ENCODE measurements around the gene NECAB3.

NECAB3 gene

DNA sequence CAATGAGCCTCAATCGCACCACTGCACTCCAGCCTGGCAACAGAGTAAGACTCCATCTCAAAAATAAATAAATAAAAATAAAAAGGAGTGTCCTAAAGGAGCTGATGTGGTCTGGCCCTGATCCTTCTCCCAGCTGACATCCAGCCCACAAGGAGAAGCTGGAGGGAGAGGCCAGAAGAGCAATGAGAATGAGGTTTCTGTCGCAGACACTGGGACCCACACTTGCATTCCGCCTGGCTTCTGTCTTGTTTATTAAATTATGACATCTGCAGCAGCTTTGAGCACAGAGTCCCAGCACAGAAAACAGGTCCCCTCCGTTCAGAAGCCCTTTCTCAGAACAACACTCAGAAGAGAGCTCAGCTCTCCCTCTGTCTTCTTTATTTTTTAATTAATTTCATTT is 22.2 kb upstream of the NECAB3 start:
- DNase-seq = no peak

DNA sequence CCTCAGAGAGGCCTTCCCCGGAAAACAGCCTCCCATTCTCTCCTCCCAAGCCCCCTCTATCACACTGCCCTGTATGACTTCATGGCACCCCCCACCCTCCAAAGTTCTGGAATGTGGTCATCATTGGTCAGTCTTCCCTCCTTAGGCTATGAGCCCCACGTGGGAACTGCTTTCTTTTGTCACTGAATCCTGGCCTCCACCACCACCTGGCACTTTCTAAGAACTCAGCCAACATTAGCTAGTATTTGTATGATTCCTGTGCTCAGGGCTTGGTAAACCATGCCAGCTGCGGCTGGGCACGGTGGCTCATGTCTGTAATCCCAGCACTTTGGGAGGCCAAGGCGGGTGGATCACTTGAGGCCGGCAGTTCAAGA is 20.4 kb upstream of the NECAB3 start:
- no peak for DNase-seq

DNA sequence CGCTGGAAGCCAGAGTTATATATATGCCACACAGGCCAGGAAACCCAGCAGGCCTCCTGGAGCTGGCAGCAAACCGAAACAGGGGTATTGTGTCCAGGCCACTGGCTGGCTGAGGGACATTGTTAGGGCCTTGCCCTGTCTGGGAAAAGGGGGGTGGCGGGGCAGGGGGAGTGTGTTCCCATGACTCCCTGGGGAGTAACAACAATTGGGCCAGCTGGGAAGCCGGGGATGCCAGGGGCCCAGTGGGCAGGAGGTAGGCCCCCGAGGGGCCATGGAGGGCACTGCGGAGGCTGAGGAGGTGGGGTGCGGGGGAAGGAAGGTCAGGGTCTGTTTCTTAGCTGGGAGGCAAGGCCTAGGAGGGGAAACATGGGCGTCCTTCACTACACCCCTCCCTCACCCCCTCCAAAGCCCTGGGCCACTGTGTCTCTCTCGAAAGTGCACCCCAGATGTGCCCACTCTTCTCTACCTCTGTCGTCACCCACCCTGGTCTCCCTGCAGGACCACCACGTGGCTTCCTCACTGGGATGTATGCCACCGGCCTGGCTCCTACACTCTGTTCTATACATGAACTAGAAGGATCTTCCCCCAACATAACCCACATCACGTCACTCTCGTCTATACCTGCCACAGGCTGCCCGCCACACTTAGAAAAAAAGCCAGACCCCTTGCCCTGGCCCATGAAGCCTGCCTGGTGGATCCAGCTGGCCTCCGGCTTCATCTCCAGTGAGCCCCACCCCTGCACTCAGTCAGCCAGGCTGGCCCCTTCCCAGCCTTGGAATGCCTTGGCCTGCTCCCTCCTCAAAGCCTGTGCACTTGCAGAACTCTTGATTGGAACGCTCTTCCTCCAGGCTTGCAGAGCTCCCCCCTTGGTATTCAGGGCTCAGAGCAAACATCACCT is 19.8 kb upstream of the NECAB3 start:
- no peak for DNase-seq

DNA sequence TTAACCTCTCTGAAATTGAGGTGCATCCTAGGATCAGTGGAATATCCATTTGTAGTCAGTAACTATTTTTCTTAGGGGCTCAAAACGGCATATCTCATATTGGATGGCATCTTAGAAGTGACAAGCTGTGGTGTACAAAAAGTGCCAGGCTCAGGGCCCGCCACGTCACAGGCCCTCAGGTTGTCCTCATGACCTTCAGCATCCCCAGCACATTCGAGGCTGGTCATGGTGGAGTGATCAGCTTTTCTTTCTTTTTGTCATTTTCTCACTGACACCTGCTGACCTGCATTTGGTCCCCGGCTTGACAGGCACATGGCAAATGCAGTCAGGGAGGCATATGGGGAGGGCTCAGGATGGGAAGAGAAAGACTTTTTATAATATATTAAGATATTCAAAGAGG is 19.1 kb upstream of the NECAB3 start:
- DNase-seq = no peak

DNA sequence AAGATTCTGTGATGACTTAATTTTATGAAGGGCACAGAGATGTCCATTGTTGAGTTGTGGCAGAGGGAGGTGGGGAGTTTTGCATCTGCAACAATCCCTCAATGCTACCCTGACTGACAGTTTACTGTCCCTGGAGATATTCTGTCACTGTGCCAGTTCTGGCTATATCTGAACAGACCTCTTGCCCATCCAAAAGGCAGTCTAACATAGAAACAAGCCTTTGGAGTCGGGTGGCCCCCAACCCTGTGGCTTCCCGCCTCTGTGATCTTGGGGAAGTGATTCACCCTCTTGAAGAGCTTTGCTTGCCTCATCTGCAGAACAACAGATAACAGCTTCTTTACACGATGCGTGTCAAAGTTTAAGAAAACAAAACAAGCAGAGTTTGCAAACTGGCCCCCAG is 15.7 kb upstream of the NECAB3 start:
- no peak for DNase-seq

DNA sequence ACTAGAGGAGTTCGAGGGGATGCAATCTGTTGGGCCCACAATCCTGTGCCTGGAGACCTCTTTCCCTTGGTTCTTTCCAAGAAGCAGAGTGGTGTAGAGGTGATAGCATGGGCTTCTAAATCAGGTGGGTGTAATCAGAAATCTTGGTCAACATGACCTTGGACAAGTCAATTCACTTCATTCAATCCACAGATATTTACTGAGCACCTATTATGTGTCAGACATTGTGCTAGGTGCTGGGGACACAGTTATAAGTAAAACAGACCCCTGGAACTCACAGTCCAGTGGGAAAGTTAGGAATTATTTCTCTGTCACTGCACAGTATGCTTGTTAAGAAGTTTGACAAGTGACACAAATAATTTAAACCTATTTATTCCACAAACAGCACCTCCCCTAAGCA is 15.3 kb upstream of the NECAB3 start:
- DNase-seq = no peak

DNA sequence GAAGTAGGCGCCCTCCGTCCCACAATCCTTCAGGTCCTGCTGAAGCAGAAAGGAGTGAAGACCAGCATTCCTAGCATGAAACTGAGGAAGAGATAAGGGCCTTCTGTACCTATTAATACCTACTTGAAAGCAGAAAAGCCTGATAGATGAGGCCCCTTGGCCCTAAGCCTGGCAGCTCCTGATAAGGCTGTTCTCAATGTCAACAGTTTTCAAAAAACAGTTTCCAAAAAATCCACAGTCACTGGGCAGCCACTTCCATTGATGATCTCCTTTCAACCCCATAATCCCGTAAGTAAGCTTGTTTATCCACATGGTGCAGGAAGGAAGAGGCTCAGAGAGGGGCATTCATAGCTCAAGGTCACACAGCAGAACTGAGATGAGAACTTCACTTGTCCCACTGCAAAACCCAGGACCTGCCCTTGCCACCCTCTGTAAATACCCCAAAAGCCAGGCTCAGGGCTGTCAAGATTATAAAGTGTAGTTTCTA is 14.8 kb upstream of the NECAB3 start:
- no peak for DNase-seq

DNA sequence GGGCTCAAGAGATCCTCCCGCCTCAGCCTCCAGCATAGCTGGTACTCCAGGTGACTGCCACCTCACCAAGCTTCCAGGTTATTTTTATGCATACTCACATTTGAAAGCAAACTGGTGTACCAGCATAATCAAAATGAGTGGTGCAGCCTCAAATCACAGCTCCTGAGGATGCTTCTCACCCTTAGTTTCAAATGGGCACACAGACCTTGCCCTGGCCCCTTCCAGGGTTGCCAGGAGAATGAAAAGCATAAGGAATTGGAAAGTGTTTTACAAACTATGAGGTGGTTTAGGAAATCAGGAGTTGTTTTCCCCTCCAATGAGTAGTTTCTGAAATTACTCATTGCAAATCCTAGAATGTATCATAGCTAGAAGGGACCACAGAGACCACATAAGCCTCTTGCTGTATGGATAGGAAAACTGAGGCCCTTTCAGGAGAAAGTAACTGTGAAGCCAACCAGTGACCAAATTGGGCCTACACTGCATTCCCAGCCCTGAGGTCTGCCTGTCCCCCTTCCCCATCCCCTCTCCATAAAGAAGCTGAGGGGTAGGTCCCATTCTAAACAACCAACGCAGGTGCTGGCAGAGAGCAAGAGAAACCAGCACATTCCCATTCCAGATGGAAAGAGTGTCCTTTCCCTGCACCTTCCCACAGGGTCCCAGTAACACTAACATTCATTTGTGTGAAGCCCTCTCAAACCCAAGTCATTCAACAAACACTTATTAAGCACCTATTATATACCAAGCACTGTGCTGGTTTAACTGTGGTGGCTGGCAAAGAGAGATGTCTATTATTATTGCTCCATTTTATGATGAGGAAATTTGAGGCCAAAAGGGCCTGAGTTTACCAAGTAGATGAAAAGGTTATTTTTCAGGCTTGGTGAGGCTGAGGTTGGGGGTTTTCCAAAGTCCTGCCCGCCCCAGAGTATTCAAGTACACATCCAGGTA is 14.0 kb upstream of the NECAB3 start:
- no peak for DNase-seq

DNA sequence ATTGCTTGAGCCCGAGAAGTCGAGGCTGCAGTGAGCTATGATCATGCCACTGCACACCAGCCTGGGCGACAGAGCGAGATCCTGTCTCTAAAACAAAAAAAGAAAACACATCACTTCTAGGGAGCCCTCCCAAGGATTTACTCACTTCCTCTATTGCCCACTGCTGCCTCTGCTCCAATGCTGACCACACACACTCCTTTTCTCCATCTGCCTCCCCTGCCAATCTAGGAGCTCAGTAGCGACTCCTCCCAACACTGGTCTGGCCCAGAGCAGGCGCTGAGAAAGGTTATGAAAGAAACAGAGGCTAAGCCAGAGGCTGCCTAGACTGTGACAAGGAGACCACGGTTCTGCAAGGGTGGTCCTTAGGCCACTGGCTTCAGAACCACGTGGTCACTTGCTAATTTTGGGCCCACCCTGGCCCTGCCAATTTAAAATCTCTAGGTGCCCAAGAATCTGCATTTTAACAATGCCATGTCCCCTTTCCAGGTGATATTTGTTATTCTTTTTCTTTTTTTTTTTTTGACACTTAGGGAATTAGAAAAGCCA is 13.2 kb upstream of the NECAB3 start:
- DNase-seq = no peak

DNA sequence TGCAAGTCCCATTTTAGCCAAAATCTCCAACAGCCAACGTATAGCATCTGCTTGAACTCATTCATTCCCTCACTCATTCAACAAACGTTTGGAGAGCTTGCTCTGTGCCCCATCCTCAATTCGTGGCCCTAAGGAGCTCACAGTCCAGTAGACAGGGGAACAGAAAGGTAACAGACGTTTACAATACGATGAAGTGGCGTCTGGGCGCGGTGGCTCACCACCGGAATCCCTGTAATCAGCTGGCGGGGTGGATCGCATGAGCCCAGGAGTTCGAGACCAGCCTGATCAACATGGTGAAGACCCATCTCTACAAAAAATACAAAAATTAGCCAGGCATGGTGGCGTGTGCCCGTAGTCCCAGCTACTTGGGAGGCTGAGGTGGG is 12.7 kb upstream of the NECAB3 start:
- DNase-seq = no peak

DNA sequence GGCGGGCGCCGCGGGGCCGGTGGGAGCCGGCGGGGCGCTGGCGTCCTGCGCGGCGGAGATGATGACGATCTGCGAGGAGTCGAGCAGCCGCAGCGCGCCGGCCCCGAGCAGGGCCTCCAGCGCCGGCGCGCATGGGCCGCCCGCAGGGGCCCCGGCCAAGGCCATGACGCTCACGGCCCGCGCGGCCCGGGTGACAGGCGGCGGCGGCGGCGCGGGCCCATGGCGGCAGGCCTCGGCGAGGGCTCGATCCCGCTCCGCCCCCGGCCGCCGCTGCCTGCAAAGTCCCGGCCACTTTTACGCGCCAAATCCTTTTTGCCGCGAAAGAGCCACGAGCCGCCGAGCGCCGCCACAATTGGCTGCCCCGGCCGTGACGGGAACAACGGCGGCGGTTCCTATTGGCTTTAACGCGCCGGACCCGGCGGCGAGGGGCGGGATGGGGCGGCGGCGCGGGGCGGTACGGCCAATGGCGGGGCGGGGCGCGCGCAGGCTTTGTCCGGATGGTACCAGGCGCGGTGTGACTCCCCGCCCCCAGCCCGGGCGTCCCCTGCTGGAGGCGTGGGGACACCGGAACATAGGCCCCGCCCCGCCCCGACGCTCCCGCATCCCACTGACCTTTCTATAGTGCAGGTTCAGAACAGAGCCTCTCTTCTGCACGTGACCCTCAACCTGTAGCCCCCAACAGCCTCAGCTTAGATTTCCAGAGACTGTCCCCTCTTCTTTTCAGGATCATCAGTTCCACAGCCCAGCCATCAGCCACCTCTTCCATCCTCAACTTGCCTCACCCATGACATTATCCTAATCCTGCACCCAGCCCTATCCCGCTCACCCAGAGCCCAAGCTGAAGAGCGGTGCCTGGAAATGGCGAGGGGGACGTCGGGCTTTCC is 12.1 kb upstream of the NECAB3 start, which contains the start of gene E2F1:
Gene E2F1 (minus strand): TSS at position 286 of the 884 bp plus-strand sequence. CDS start 121 bp downstream, at position 165.
- DNase-seq = peak; percentile 74

DNA sequence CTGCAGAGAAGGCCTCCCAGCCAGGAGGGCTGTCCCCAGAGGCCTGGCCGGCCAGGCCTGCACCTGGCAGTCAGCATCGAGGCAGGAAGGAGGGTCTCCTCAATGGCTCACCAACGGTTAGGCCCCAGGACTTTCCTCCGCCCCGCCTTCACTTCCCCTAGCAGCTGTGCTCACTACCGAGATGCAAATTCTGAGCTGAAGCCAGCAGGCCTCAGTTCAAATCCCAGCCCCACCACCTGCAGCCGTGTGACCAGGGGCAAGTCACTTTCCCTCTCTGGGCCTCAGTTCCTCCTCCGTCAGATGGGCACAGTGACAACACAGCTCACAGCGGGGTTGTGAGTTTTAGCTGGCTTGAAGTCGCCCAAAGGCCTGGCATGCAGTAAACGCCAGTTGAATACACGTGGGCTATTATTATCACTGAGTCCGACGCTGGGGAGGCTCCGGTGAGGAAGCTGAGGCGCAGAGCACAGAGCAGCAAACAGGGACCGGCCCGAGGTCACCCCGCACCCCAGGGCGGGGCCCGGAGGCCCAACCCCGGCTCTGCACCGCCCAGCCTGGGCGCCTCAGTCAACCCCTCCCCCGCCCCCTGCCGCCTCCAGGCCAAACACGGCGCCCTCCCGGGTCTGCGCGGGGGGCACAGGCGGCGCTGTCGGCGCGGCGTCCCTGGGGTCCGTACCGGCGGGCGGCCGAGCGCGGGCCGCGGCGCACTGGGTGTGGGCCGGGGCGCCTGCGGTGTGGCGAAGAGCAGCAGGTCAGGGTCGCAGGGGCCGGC is 11.3 kb upstream of the NECAB3 start:
- no peak for DNase-seq

DNA sequence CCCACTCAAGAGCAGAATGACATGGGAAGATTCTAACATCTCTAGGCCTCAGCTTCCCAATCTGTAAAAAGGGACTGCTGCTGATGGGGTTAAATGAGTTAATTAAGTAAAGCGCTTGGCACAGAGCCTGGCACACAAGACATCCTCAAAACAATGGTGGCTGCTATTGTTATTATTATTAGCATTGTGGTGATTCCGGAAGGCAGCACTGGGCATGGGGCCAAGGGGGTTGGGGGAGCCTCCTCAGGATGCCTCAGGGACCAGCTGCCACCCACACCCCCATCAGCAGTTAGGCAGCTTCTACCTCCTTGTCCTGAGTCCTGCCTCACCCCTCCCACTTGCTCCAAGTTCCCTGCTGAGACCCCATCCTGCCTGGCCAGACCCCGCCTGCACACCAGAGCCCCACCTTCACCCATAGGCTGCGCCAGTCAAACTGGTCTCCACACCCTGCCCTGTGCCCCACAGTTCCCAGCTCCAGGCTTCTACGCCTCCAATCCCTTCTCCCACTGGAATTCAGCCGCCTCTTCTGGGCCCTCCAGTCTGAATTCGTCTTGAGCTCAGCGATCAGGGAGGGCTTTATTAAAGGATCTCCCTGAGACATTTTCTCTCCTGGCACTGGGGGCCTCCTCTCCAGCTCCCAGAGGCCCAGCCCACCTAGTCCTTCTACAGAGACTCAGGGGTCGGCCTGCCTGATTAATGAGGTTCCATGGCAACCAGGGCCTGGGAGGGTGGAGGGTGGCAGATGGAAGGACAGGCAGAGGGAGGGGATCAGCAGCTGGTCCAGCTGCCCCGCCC is 10.5 kb upstream of the NECAB3 start:
- no peak for DNase-seq

DNA sequence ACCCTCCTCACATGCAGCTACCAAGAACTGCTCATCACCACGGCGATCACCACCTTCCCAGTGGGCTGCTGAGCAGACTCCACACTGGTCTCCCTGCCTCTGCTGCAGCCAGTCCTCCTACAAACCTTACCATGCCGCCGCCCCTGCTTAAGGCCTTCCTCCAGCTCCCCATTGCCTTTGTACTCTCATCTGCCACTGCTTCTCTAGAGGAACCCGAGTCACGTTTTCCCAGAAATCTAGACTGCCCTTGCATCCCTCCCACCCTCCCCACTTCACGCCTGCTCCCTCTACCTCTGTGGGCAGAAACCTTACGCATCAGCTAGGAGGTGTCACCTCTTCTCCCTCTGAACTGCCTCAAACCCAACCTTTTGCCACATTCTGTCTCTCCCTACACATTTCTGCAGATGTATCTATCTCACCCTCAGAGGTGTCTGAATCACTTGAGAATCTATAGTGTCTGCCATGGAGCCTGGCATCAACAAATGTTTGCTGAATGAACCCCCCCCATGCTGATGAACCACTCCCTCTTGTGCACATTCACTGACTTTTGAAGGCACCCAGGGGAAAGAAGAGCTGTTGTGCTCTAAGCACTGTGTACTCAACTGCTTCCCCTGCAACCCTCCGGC is 7.6 kb upstream of the NECAB3 start:
- no peak for DNase-seq

DNA sequence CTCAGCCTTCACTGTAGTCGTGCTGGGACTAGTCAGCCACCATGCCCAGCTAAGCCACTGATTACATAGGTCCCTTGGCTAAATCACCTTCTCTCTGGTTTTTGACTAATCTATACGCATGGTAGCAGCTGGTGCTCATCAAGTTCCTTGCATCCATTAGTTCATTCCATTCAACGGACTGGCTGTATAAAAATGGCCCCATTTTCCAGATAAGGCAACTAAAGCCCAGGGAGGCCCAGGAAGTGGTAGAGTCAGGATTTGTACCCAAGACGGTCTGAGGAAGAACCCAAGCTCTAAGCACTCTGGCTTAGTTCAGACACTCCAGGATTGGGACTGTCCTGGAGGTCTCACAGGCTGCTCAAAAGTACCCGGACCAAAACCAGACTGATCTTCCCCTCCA is 7.1 kb upstream of the NECAB3 start:
- DNase-seq = no peak

DNA sequence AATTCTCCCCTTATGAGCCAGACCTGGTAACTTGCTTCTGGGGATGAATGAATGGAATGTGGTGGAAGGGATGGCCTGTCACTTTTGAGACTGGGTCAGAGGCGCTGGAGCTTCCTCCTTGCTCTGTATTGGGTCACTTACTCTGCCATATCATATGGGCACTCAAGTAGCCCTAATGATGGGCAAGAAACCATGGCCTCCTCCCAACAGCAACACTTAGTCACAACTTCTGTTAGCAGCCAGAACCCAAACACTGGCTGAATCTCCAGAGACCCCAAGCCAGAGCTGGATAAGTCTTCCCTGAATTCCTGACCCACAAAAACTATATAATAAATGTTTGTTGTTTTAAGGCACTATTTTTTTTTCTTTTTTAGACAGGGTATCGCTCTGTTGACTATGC is 6.5 kb upstream of the NECAB3 start:
- no peak for DNase-seq

DNA sequence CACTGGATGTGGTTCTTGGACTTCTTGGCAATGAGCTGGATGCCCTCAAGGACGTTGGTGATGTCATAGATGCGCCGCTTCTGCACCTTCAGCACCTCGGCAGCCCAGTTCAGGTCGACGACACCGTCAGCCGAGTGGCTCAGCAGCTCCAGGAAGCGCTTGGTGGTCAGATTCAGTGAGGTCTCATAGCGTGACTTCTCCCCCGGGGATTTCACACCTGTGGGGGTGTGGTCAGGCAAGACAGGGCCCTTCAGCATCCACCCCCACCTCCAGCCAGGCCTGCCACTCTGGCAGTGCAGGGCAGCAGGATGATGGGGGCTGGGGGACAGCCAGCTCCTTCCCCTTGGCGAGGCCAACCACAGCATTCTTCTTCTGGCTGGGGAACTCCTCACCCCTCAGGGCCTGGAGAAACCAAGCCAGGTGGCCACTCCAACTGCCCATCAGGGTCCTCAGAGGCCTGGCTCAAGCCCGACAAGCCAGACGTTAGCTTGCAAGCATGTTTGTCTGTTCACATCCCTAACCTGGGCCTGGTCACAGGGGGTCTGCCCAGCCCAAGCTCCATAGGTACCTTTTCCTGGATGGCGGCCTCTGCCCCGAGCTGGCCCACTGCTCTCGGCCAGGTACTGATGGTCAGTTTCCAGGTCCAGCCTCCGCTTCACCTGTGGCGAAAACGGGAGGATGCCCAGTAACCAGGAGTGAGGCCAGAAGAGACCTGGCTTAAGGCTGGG is 5.7 kb upstream of the NECAB3 start:
- no peak for DNase-seq

DNA sequence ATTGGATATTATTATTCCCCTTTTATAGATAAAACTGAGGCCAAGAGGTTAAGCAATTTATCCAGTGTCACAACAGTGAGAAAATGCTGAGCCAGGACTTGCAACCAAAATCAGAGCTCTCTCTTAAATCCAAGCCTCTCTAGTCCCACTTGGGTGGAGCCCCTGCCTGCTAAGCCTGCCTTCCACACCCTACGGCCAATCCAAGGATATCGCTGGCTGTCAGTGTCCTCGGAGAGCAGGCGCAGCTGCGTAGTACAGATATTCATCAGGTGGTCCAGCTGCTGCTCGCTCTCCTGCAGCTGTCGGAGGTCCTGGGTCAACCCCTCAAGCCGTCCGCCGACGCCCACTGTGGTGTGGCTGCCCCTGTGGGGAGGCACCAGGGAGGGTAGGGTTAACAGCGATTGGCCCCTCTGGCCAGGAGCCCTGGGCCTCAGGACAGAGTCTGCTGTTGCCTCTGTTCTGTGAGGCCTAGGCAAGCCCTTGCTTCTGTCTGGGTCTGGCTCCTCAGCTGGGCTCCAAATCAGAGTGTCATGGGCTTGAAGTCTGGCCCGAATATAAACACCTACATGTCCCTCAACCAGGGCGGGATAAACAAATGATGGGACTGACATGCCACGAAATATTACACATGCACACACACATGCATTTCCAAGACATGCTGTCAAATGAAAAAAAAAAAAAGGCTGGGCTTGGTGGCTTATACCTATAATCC is 3.9 kb upstream of the NECAB3 start:
- no peak for DNase-seq
